ENCODE results near the gene LGALS13.

GRCh38 chr19:39555883-39556282 is 46.4 kb upstream of the LGALS13 start:
- no peak for TF ChIP-seq CTCF (IDR thresholded peaks at IDR 0.05; ENCODE audit: poor library complexity)
- TF ChIP-seq EZH2phosphoT487 (IDR thresholded peaks at IDR 0.05; ENCODE audit: low read depth, severe bottlenecking, unreplicated experiment) = no peak
